ENCODE results near the gene OGFR. TPM values are rescaled to one million over a fixed set of nuclear protein-coding genes. Genes with fewer than 3 reads are reported as not detected.

The OGFR gene
- total RNA-seq, 1 donor from 2014 or later = 74.6 TPM

DNA sequence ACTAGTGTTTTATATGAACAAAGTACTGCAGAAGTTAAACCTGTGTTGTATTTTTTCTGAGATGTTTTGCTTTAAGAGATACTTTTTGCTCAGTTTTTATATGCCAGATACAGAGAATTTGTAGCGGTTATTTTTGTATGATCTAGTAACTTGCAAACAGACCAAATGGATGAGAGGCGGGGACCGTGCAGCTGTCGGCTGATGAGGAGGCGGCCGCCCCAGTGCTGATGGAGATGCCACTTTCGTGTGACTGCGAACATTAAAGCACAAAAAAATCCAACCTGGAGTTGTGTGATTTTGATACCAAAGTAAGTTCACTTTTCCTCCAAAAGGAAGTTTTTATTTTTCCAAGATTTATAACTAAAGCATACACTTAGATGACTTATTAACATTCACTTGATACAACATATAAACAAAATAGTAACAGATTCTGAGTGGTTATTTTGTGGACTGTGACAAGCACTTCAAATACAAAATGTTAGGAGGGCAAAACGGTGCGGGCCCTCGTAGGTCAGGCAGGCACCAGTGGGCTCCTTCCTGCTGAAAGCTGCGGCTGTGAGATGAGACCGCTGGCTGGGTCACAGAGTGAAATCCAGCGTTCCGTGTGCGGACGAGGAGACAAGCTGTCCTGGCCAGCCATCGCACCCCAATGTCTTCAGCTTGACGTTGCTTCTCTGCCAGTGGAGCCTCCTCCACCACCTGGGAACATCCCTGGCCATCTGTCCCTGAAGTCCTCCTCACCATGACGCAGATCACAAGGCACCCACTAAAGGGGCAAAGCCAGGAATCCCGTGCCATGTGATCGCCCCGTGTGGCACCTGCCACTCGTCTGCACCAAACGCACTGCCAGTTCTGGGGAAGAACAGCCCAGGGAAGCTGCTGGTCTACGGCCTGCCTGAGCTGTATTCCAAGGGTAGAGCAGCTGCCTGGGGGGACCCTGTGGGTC is 4.0 kb upstream of the OGFR start:
- Mint-ChIP-seq H3K36me3 (ENCODE audit: low read depth) (peaks cover 41% of the 10 kb centered on the region), H3K27me3 (no peaks in the 10 kb centered on the region), H3K4me3 (no peak overlapping the region), H3K9me3 (no peaks in the 10 kb centered on the region), H3K4me1 (peaks cover 25% of the 10 kb centered on the region), H3K27ac (no peak overlapping the region)
- CTCF ChIA-PET = no interaction called here
- TF ChIP-seq, protein P1, sequence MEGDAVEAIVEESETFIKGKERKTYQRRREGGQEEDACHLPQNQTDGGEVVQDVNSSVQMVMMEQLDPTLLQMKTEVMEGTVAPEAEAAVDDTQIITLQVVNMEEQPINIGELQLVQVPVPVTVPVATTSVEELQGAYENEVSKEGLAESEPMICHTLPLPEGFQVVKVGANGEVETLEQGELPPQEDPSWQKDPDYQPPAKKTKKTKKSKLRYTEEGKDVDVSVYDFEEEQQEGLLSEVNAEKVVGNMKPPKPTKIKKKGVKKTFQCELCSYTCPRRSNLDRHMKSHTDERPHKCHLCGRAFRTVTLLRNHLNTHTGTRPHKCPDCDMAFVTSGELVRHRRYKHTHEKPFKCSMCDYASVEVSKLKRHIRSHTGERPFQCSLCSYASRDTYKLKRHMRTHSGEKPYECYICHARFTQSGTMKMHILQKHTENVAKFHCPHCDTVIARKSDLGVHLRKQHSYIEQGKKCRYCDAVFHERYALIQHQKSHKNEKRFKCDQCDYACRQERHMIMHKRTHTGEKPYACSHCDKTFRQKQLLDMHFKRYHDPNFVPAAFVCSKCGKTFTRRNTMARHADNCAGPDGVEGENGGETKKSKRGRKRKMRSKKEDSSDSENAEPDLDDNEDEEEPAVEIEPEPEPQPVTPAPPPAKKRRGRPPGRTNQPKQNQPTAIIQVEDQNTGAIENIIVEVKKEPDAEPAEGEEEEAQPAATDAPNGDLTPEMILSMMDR (IDR thresholded peaks at IDR 0.05) = no peak
- POLR2A ChIA-PET = no interaction called here
- ATAC-seq (ENCODE audit: low read depth) (no peak), DNase-seq (no peak)
- intact Hi-C loops (cut with micrococcal nuclease) = no loop called here

DNA sequence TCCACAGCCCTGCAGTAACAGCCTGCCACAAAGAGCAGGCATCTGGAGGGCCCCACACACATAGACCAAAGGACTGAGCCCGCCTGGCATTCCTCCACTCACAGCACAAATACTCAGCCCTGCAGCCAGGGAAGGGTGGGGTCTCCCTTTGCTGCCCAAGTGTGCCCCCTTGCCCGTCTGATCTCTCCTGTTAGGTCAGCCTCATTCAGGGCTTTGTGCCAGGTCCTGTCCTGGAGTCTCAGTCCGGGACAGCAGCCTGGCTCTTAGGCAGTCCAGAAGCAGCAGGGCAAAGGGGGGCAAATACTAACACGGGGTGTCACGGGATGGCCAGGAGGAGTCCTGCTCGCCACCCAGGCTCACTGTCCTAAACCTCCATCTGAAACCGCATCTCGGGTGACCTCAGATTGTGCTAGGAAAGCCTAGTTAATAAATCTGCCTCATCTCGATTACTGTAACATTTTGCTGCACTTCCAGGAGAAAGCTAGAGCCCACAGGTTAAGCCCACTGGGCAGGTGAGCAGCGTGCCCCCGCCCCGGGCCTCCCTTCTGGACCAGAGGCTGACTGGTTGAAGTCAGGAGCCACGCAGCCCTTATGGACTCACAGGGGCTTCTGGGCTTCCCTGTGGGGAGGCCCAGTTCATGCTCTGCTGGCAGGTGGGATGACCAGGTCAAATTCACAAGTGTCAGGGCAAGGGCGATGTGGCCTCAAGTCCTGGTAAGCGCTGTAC is 3.2 kb upstream of the OGFR start:
- Mint-ChIP-seq H3K4me1 (peaks cover 30% of the 10 kb centered on the region), H3K36me3 (ENCODE audit: low read depth) (peaks cover 43% of the 10 kb centered on the region), H3K27me3 (no peaks in the 10 kb centered on the region), H3K27ac (no peak overlapping the region), H3K4me3 (no peak overlapping the region), H3K9me3 (no peaks in the 10 kb centered on the region)
- CTCF ChIA-PET = no interaction called here
- ATAC-seq (ENCODE audit: low read depth) (no peak), DNase-seq (no peak)
- POLR2A ChIA-PET = no interaction called here
- intact Hi-C loops (cut with micrococcal nuclease) = no loop called here
- TF ChIP-seq, protein P1 (IDR thresholded peaks at IDR 0.05) = no peak

DNA sequence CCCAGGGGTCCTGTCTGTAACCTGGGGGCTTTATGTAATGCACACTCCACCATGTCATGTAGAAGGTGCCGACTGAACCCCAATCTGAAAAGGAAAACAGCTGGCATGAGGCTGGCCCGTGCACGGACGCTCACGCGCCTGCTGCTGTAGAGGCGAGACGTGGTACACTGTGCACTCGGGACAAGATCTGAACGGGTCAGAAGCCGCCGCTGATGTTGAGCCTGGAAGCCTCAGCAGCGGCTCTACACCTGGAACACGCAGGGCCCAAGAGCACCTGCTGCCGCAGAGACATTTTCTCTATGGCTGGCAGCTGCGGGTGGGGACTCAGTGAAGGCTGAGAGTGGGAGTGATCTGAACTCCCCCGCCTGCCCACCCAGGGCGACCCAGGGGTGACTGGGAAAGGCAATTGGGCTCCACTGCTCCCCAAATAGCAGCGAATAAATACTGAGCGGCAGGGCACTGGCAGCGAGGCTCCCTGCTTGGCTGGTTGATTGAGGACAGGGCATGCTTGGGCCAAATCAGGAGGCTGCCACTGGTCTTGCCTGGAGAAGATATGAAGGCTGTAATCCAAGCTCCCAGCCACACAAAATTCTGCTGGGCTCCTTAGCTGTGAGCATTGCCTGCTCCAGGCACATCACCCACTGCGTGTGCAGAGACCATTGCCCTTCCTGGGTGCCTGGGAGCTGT is 2.5 kb upstream of the OGFR start:
- H3K9me3 Mint-ChIP-seq = no peaks in the 10 kb centered on the region
- ChIA-PET CTCF (no interaction called here), POLR2A (interaction anchor here (0.6 kb wide), 1 partner anchor 8 kb away, joined by 3 read pairs; no protein-coding TSS in a partner anchor)
- ATAC-seq (ENCODE audit: low read depth) = no peak
- H3K27ac Mint-ChIP-seq = no peak overlapping the region
- TF ChIP-seq, protein P1 (IDR thresholded peaks at IDR 0.05) = no peak
- H3K4me3 Mint-ChIP-seq = no peak overlapping the region
- H3K36me3 Mint-ChIP-seq (ENCODE audit: low read depth) = peaks cover 47% of the 10 kb centered on the region
- peaks cover 33% of the 10 kb centered on the region for H3K4me1 Mint-ChIP-seq
- DNase-seq = no peak
- intact Hi-C loops (cut with micrococcal nuclease) = no loop called here
- H3K27me3 Mint-ChIP-seq = no peaks in the 10 kb centered on the region

DNA sequence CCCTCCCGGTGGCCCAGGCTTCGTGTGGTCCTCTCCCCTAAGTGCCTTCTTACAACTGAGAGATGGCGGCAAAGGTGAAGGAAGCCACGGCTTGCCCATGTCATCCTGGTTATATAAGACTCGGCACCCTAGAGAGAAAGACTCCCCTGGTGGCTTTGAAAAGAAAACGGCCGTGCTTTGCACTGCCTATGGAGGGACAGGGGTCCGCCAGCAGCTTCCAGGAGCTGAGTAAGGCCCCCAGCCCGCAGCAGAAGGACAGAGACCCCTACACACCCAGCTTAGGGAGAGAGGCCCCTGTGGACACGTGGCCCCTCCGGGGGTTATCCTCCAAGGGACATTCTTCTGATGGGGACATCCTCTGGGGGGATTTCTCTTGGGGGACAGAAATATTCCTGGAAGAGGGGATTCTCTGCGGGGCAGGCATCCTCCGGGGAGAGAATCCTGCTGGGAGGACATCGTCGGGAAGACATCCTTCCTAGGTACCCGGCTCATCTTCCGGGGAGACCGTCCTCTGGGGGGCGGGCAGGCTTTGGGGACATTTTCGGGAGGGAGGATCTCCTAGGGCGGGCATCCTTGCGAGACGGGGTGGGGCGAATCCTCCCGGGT is 511 bp upstream of the OGFR start:
- H3K27me3 Mint-ChIP-seq = no peaks in the 10 kb centered on the region
- H3K4me1 Mint-ChIP-seq = peaks cover 31% of the 10 kb centered on the region
- CTCF ChIA-PET = interaction anchor here (0.9 to 1.3 kb wide), 2 partner anchors 10 to 304 kb away, joined by 3 read pairs; no protein-coding TSS in a partner anchor
- peak overlapping the region; percentile 94 for H3K27ac Mint-ChIP-seq
- POLR2A ChIA-PET = interaction anchor here (0.6 to 3.6 kb wide), 4 partner anchors 9 to 153 kb away, joined by 3 to 56 read pairs (median 4); partner anchors contain the start of genes MRGBP and TCFL5
- intact Hi-C loops (cut with micrococcal nuclease) = loop anchor here (1.0 to 2.0 kb wide), 3 partner anchors 8 to 417 kb away; partner anchors contain the start of genes MRGBP and RPS21
- H3K36me3 Mint-ChIP-seq (ENCODE audit: low read depth) = peaks cover 47% of the 10 kb centered on the region
- no peaks in the 10 kb centered on the region for H3K9me3 Mint-ChIP-seq
- TF ChIP-seq, protein P1 (IDR thresholded peaks at IDR 0.05) = no peak
- peak; percentile 32 for ATAC-seq (ENCODE audit: low read depth)
- no peak for DNase-seq
- H3K4me3 Mint-ChIP-seq = peak overlapping the region; percentile 92

Data from activated B cell treated with CpG ODN at 0.5 μM for 24 hours (primary cell).